Measurements from ENCODE around the gene ANKMY1.

- no peak for TF ChIP-seq TCF7 (IDR thresholded peaks at IDR 0.05; ENCODE audit: low read depth)
- TF ChIP-seq MYNN (CRISPR knock-in tag; IDR thresholded peaks at IDR 0.05; ENCODE audit: low read depth): no peak
- no peak for TF ChIP-seq MYC (CRISPR knock-in tag; IDR thresholded peaks at IDR 0.05; ENCODE audit: borderline replicate concordance)
- TF ChIP-seq TARDBP (CRISPR knock-in tag; IDR thresholded peaks at IDR 0.05): no peak
- TF ChIP-seq EP300 (IDR thresholded peaks at IDR 0.05; ENCODE audit: low read depth in 2 of 2, low read length in 2 of 2): no peak
- TF ChIP-seq EP300 (CRISPR knock-in tag; IDR thresholded peaks at IDR 0.05; ENCODE audit: borderline replicate concordance): no peak
- TF ChIP-seq EZH2 (conservative IDR thresholded peaks at IDR 0.05; ENCODE audit: low read depth, low read length): no peak
- no peak for TF ChIP-seq ZNF510 (CRISPR knock-in tag; IDR thresholded peaks at IDR 0.05; ENCODE audit: low read depth)
- TF ChIP-seq SIN3A (IDR thresholded peaks at IDR 0.05; ENCODE audit: borderline replicate concordance, low read depth, low read length): no peak
Measured at GRCh38 chr2:240581811-240582210, 24.0 kb upstream of the ANKMY1 start.

All from HepG2 (cell line).